HepG2 (cell line): ENCODE results near the gene PGAP3. TPM values are rescaled to one million over a fixed set of nuclear protein-coding genes. Genes with fewer than 3 reads are reported as not detected.

ENCODE experiments used
- ATAC-seq: fragments of 200-7000 bp; cut with Tn5 transposase; 3 replicates; pipeline ENCODE4 v1.9.1; 2020; ENCODE audit warnings: mild to moderate bottlenecking, moderate library complexity
- BruUV-seq: library from RNA; stranded (reverse); fragments of 400-500 nt; replicated peaks from 2 replicates; lab custom pipeline; 2021; lab: Mats Ljungman, UMichigan
- CTCF ChIA-PET: fragments of 300-600 bp; formaldehyde crosslinking; extraction: SDS; loops from one replicate; lab custom pipeline; 2021; ENCODE audit warnings: low total read pairs, inconsistent platforms, low intra/inter-chr PET ratio; lab: Yijun Ruan, JAX
- POLR2A ChIA-PET: fragments of 350-600 bp; sonication (Branson Sonifier 250); formaldehyde crosslinking; loops from one replicate; lab custom pipeline; 2020; ENCODE audit warnings: antibody characterized with exemption, inconsistent platforms; lab: Yijun Ruan, JAX
- DNase-seq: peaks from one replicate; pipeline ENCODE4 v3.0.0-alpha.2; 2015; ENCODE audit warnings: low spot score
- FAIRE-seq: peaks from 3 replicates; lab custom pipeline; 2011; peaks lifted over from hg19 to GRCh38; lab: Jason Lieb, UNC
- H2AFZ ChIP-seq: one replicate; pipeline ENCODE4 v1.6.1; 2011; ENCODE audit warnings: low read length, inconsistent platforms
- H3K27ac ChIP-seq: fragments of 300-600 bp; 3 replicates; pipeline ENCODE4 v1.8.0; 2011; ENCODE audit warnings: mixed run types, mild to moderate bottlenecking, mixed read lengths, low read length, inconsistent platforms; ENCODE audit not compliant: insufficient read depth; ENCODE audit errors: extremely low read length
- H3K27me3 ChIP-seq, 2 experiments: fragments of 200-600 bp in 1 of 2; 2 replicates in 1 of 2; 3 replicates in 1 of 2; pipeline versions ENCODE4 v1.6.0 to v1.8.0; 2011; ENCODE audit warnings: low read length in 2 of 2, mild to moderate bottlenecking in 2 of 2, moderate library complexity in 2 of 2, inconsistent platforms in 1 of 2; ENCODE audit not compliant: insufficient read depth in 2 of 2, control insufficient read depth in 1 of 2
- H3K36me3 ChIP-seq, 2 experiments: fragments of 200-600 bp in 1 of 2; replicated peaks in 1 of 2; 2 replicates in 1 of 2; 3 replicates in 1 of 2; pipeline versions ENCODE4 v1.5.1 to v1.8.0; 2011; ENCODE audit warnings: low read length in 2 of 2, inconsistent platforms in 1 of 2; ENCODE audit not compliant: insufficient read depth in 2 of 2, control insufficient read depth in 1 of 2
- H3K4me1 ChIP-seq: 2 replicates; pipeline ENCODE4 v1.5.1; 2012; ENCODE audit warnings: low read length, inconsistent platforms; ENCODE audit not compliant: insufficient read depth
- H3K4me2 ChIP-seq: 2 replicates; pipeline ENCODE4 v1.6.0; 2011; ENCODE audit warnings: low read depth, low read length, inconsistent platforms
- H3K4me3 ChIP-seq, 3 experiments: fragments of 200-600 bp in 1 of 3; sonication (generic), shearing (Covaris generic) in 1 of 3; replicated peaks in 1 of 3; 2 replicates each; pipeline ENCODE4 v1.5.1; 2011 to 2016; ENCODE audit warnings: low read length in 3 of 3, inconsistent platforms in 2 of 3, low read depth in 2 of 3, mild to moderate bottlenecking in 2 of 3, control low read depth in 1 of 3, mixed read lengths in 1 of 3; ENCODE audit not compliant: insufficient read depth in 1 of 3
- H3K79me2 ChIP-seq: one replicate; pipeline ENCODE4 v1.6.1; 2011; ENCODE audit warnings: low read length, inconsistent platforms; ENCODE audit not compliant: insufficient read depth
- H3K9ac ChIP-seq: 2 replicates; pipeline ENCODE4 v1.6.0; 2011; ENCODE audit warnings: mild to moderate bottlenecking, low read depth, low read length, inconsistent platforms; ENCODE audit not compliant: insufficient read depth
- H3K9me3 ChIP-seq: 2 replicates; pipeline ENCODE4 v1.5.1; 2012; ENCODE audit warnings: mild to moderate bottlenecking, low read length
- H4K20me1 ChIP-seq: 2 replicates; pipeline ENCODE4 v1.6.0; 2011; ENCODE audit warnings: inconsistent platforms, mild to moderate bottlenecking, low read length, moderate library complexity; ENCODE audit not compliant: insufficient read depth
- AGO2 ChIP-seq: fragments of 200-400 bp; formaldehyde crosslinking; optimal IDR thresholded peaks from 2 replicates; pipeline ENCODE3; 2017; ENCODE audit warnings: mild to moderate bottlenecking, low read depth, low read length, moderate library complexity
- ARID5B ChIP-seq: IDR thresholded peaks from 2 replicates; pipeline ENCODE4 v1.4.0; 2020; ENCODE audit warnings: mild to moderate bottlenecking, missing genetic modification reagents
- ATF7 ChIP-seq, 2 experiments: fragments of 450-650 bp in 1 of 2; sonication (generic) in 1 of 2; formaldehyde crosslinking in 1 of 2; IDR thresholded peaks; 2 replicates each; pipeline versions ENCODE4 v1.4.0 to v1.6.1; 2016 to 2020; ENCODE audit warnings: antibody characterized with exemption in 1 of 2, mild to moderate bottlenecking in 1 of 2, missing genetic modification reagents in 1 of 2
- FLYWCH1 ChIP-seq: sonication (generic); formaldehyde crosslinking; IDR thresholded peaks from 2 replicates; pipeline ENCODE4 v1.8.1; 2023; ENCODE audit warnings: mild to moderate bottlenecking, missing genetic modification reagents
- FOXO1 ChIP-seq: sonication (generic); formaldehyde crosslinking; IDR thresholded peaks from 2 replicates; pipeline ENCODE4 v1.4.0; 2020; ENCODE audit warnings: missing genetic modification reagents
- SIN3B ChIP-seq: fragments of 150-350 bp; IDR thresholded peaks from 2 replicates; pipeline ENCODE4 v1.6.1; 2014; ENCODE audit warnings: low read length
- SMAD3 ChIP-seq: sonication (generic); formaldehyde crosslinking; IDR thresholded peaks from 2 replicates; pipeline ENCODE4 v1.4.0; 2020; ENCODE audit warnings: missing genetic modification reagents
- ZNF281 ChIP-seq: sonication (generic); formaldehyde crosslinking; IDR thresholded peaks from 2 replicates; pipeline ENCODE4 v1.4.0; 2020; ENCODE audit warnings: missing genetic modification reagents, borderline replicate concordance
- ZNF34 ChIP-seq: sonication (generic); formaldehyde crosslinking; IDR thresholded peaks from 2 replicates; pipeline ENCODE4 v1.4.0; 2020; ENCODE audit warnings: mild to moderate bottlenecking, missing genetic modification reagents, borderline replicate concordance
- ZNF652 ChIP-seq: IDR thresholded peaks from 2 replicates; pipeline ENCODE4 v1.6.1; 2016; ENCODE audit warnings: low read depth, borderline replicate concordance
- ZNF670 ChIP-seq: sonication (generic); formaldehyde crosslinking; IDR thresholded peaks from 2 replicates; pipeline ENCODE4 v1.8.0; 2022; ENCODE audit warnings: mild to moderate bottlenecking, missing genetic modification reagents, borderline replicate concordance
- ZNF710 ChIP-seq: sonication (generic); formaldehyde crosslinking; IDR thresholded peaks from 2 replicates; pipeline ENCODE4 v1.5.0; 2020; ENCODE audit warnings: mild to moderate bottlenecking, missing genetic modification reagents, borderline replicate concordance
- ZSCAN21 ChIP-seq: sonication (generic); formaldehyde crosslinking; IDR thresholded peaks from 2 replicates; pipeline ENCODE4 v1.8.0; 2022; ENCODE audit warnings: mild to moderate bottlenecking, missing genetic modification reagents, moderate library complexity, borderline replicate concordance
- ZSCAN29 ChIP-seq: sonication (generic); formaldehyde crosslinking; conservative IDR thresholded peaks from 2 replicates; pipeline ENCODE4 v1.4.0; 2020; ENCODE audit warnings: mild to moderate bottlenecking, missing genetic modification reagents
- WGBS: methylation state at CpG from one replicate; pipeline ENCODE4 v1.1.6; 2017; ENCODE audit warnings: low lambda C conversion rate; 5-methylcytosine and 5-hydroxymethylcytosine counted together
- in situ Hi-C: cut with HindIII; loops from 2 replicates; pipeline ENCODE4 v1.10.0; 2017; ENCODE audit warnings: low pct_unique_long_range_greater_than_20kb; ENCODE audit not compliant: extremely low pct_ligation_motif_present
- intact Hi-C: fragments of 100-400 bp; cut with micrococcal nuclease; formaldehyde crosslinking; loops from one replicate; pipeline ENCODE4 v1.10.0; 2022; ENCODE audit not compliant: unreplicated experiment
- polyA plus RNA-seq, 8 experiments: library from polyadenylated mRNA; depleted of rRNA in 3 of 8; stranded (reverse) in 7 of 8; unstranded in 1 of 8; fragments of >200 nt; fragmentation: Illumina TruSeq in 4 of 8; extraction: Trizol in 4 of 8; gene quantifications; 2 replicates each; pipeline versions ENCODE4 v1.2.1 to v1.2.3, GENCODE V29; 2011 to 2016; ENCODE audit warnings: low read depth in 4 of 8, missing spikeins in 1 of 8, mixed read lengths in 1 of 8; ENCODE audit not compliant: insufficient read depth in 1 of 8
- total RNA-seq, 5 experiments: library from RNA; depleted of rRNA; stranded (reverse); fragments of >200 nt; fragmentation: Illumina TruSeq; extraction: Trizol; gene quantifications; 2 replicates each; pipeline ENCODE4 v1.2.3, GENCODE V29; 2016; ENCODE audit warnings: low read depth in 1 of 5

The PGAP3 gene
- total and polyA plus RNA-seq, 2 of the 13 experiments (the other 11 are each of a cell fraction or from before 2014, with no cell fraction given), result 11.9 to 14.6 TPM

- FAIRE-seq (no peak), ATAC-seq (no peak), DNase-seq (no peak)
- Histone ChIP-seq H4K20me1 (no peaks in the 10 kb centered on the region), H3K36me3 (peaks cover 21 to 26% of the 10 kb centered on the region in 2 experiments; a peak in 4 of 5 replicates), H3K4me2 (no peak overlapping the region), H3K27me3 (peaks cover 5 to 22% of the 10 kb centered on the region in 2 experiments), H3K9me3 (no peaks in the 10 kb centered on the region), H3K79me2 (no peaks in the 10 kb centered on the region), H3K4me3 (no peak overlapping the region), H3K27ac (no peak overlapping the region), H3K4me1 (peaks cover 47% of the 10 kb centered on the region), H2AFZ (no peak overlapping the region), H3K9ac (no peak overlapping the region)
- 93% methylated on average over 16 of the region's 22 CpGs for WGBS
- POLR2A ChIA-PET, result interaction anchor here (1.5 kb wide), 1 partner anchor 77 kb away, joined by 4 read pairs; no protein-coding TSS in a partner anchor
- no TSS peak for BruUV-seq
- intact Hi-C loops (no loop called here), in situ Hi-C loops (no loop called here)
- CTCF ChIA-PET, result interaction anchor here (3.6 kb wide), 1 partner anchor 40 kb away, joined by 22 read pairs; no protein-coding TSS in a partner anchor
- TF ChIP-seq SMAD3 (CRISPR knock-in tag) (no peak), SIN3B (no peak), ZSCAN29 (CRISPR knock-in tag) (0 out of 2 replicates have a peak, but pooled peaks have one; percentile 39), ZNF710 (no peak), ZNF652 (CRISPR knock-in tag) (no peak), ARID5B (no peak), AGO2 (peak; percentile 31), ZNF670 (CRISPR knock-in tag) (no peak), FOXO1 (CRISPR knock-in tag) (no peak), ZNF281 (CRISPR knock-in tag) (no peak), ZNF34 (no peak), FLYWCH1 (no peak), ZSCAN21 (CRISPR knock-in tag) (no peak), ATF7 (IDR thresholded peaks at IDR 0.05) (no peak), ATF7 (CRISPR knock-in tag; IDR thresholded peaks at IDR 0.05) (0 out of 2 replicates have a peak, but pooled peaks have one; percentile 42)
Measured at GRCh38 chr17:39662551-39663339, 25.1 kb downstream of the PGAP3 start.
